ENCODE data around the gene CREBRF.
"Not testable (repeated sequence)": the region's sequence is repeated elsewhere in the genome, so short reads cannot be mapped to it uniquely, and the experiment has no call there.

The CREBRF gene

GRCh38 chr5:173154619-173155018 is 98.5 kb downstream of the CREBRF start:
- not testable (repeated sequence) for DNase-seq (ENCODE audit: low read depth)

- no peak for DNase-seq (ENCODE audit: low read depth)
These were observed 99.8 kb downstream of the CREBRF start for GRCh38 chr5:173155912-173156311.

- no peak for DNase-seq (ENCODE audit: low read depth)
These were observed 102.2 kb downstream of the CREBRF start for GRCh38 chr5:173158366-173158765.

- DNase-seq (ENCODE audit: low read depth) = no peak
These were observed 103.1 kb downstream of the CREBRF start for GRCh38 chr5:173159256-173159655.

- DNase-seq (ENCODE audit: low read depth) = no peak
These were observed 105.0 kb downstream of the CREBRF start for GRCh38 chr5:173161148-173161547.

GRCh38 chr5:173163219-173163618 is 107.1 kb downstream of the CREBRF start:
- no peak for DNase-seq (ENCODE audit: low read depth)

- no peak for DNase-seq (ENCODE audit: low read depth)
These were observed 109.2 kb downstream of the CREBRF start for GRCh38 chr5:173165177-173166016.

GRCh38 chr5:173172166-173172565 is 116.0 kb downstream of the CREBRF start:
- no peak for DNase-seq (ENCODE audit: low read depth)

- DNase-seq (ENCODE audit: low read depth) = no peak
These were observed 119.4 kb downstream of the CREBRF start for GRCh38 chr5:173175523-173175922.

- no peak for DNase-seq (ENCODE audit: low read depth)
These were observed 122.3 kb downstream of the CREBRF start for GRCh38 chr5:173178369-173178910.

GRCh38 chr5:173180331-173180730 is 124.2 kb downstream of the CREBRF start:
- no peak for DNase-seq (ENCODE audit: low read depth)

- DNase-seq (ENCODE audit: low read depth) = no peak
These were observed 131.0 kb downstream of the CREBRF start for GRCh38 chr5:173187054-173187743.

- DNase-seq (ENCODE audit: low read depth) = no peak
These were observed 132.1 kb downstream of the CREBRF start for GRCh38 chr5:173188280-173188679.

All from stimulated activated CD8-positive, alpha-beta memory T cell treated with anti-CD3 and anti-CD28 coated beads, Interleukin-7, amount 100 ng/mL, for 24 hours (primary cell).